ENCODE results near the gene RUFY4. TPM values are rescaled to one million over a fixed set of nuclear protein-coding genes. Genes with fewer than 3 reads are reported as not detected.
A peak's percentile ranks its signal among the peaks of the same experiment; 100 is the strongest.

The RUFY4 gene
- total RNA-seq, 2 experiments from 2014 or later: 1.4 to 5.1 TPM

- Mint-ChIP-seq H3K4me3 (no peak overlapping the region), H3K27ac (no peak overlapping the region), H3K36me3 (no peaks in the 10 kb centered on the region), H3K9me3 (ENCODE audit: low read depth) (no peaks in the 10 kb centered on the region), H3K27me3 (peaks cover 4% of the 10 kb centered on the region), H3K4me1 (peaks cover 14% of the 10 kb centered on the region)
- DNase-seq (no peak), ATAC-seq (no peak)
- CTCF ChIA-PET: no interaction called here
These were observed 3.5 kb downstream of the RUFY4 start for GRCh38 chr2:218072478-218073024.

- CTCF ChIA-PET: no interaction called here
- DNase-seq (no peak), ATAC-seq (no peak)
- H3K9me3 Mint-ChIP-seq (ENCODE audit: low read depth): no peaks in the 10 kb centered on the region
- H3K27me3 Mint-ChIP-seq: peaks cover 2% of the 10 kb centered on the region
- no peak overlapping the region for H3K4me3 Mint-ChIP-seq
- no peak overlapping the region for H3K27ac Mint-ChIP-seq
- peaks cover 14% of the 10 kb centered on the region for H3K4me1 Mint-ChIP-seq
- no peaks in the 10 kb centered on the region for H3K36me3 Mint-ChIP-seq
These were observed 4.1 kb downstream of the RUFY4 start for GRCh38 chr2:218073185-218073584.

GRCh38 chr2:218074031-218074430 lies 5.0 kb downstream of the RUFY4 start:
- no peaks in the 10 kb centered on the region for H3K9me3 Mint-ChIP-seq (ENCODE audit: low read depth)
- H3K27me3 Mint-ChIP-seq: no peaks in the 10 kb centered on the region
- CTCF ChIA-PET: interaction anchor here (0.6 to 0.9 kb wide), 6 partner anchors 24 to 296 kb away, joined by 3 to 7 read pairs (median 3); no protein-coding TSS in a partner anchor
- ATAC-seq (no peak), DNase-seq (peak; percentile 55)
- H3K4me1 Mint-ChIP-seq: peaks cover 8% of the 10 kb centered on the region
- H3K27ac Mint-ChIP-seq: no peak overlapping the region
- no peak overlapping the region for H3K4me3 Mint-ChIP-seq
- H3K36me3 Mint-ChIP-seq: no peaks in the 10 kb centered on the region

- Mint-ChIP-seq H3K4me3 (no peak overlapping the region), H3K27ac (no peak overlapping the region), H3K36me3 (no peaks in the 10 kb centered on the region), H3K27me3 (no peaks in the 10 kb centered on the region), H3K9me3 (ENCODE audit: low read depth) (no peaks in the 10 kb centered on the region), H3K4me1 (no peaks in the 10 kb centered on the region)
- DNase-seq: no peak
- no peak for ATAC-seq
- CTCF ChIA-PET: no interaction called here
These were observed 7.1 kb downstream of the RUFY4 start for GRCh38 chr2:218075975-218076811.

- DNase-seq (no peak), ATAC-seq (no peak)
- CTCF ChIA-PET: interaction anchor here (1.2 kb wide), 1 partner anchor 9 kb away, joined by 4 read pairs; the partner anchor contains the start of gene RUFY4
- no peaks in the 10 kb centered on the region for H3K4me1 Mint-ChIP-seq
- H3K9me3 Mint-ChIP-seq (ENCODE audit: low read depth): no peaks in the 10 kb centered on the region
- no peak overlapping the region for H3K4me3 Mint-ChIP-seq
- H3K36me3 Mint-ChIP-seq: no peaks in the 10 kb centered on the region
- no peak overlapping the region for H3K27ac Mint-ChIP-seq
- H3K27me3 Mint-ChIP-seq: no peaks in the 10 kb centered on the region
These were observed 8.6 kb downstream of the RUFY4 start for GRCh38 chr2:218077464-218078216.

GRCh38 chr2:218079943-218080913 lies 11.2 kb downstream of the RUFY4 start:
- CTCF ChIA-PET: no interaction called here
- peaks cover 3% of the 10 kb centered on the region for H3K27me3 Mint-ChIP-seq
- H3K4me1 Mint-ChIP-seq: peaks cover 2% of the 10 kb centered on the region
- ATAC-seq (no peak), DNase-seq (no peak)
- H3K27ac Mint-ChIP-seq: no peak overlapping the region
- H3K36me3 Mint-ChIP-seq: no peaks in the 10 kb centered on the region
- peaks cover 2% of the 10 kb centered on the region for H3K9me3 Mint-ChIP-seq (ENCODE audit: low read depth)
- H3K4me3 Mint-ChIP-seq: no peak overlapping the region

GRCh38 chr2:218081063-218081462 lies 12.0 kb downstream of the RUFY4 start:
- Mint-ChIP-seq H3K27me3 (peaks cover 7% of the 10 kb centered on the region), H3K36me3 (no peaks in the 10 kb centered on the region), H3K4me1 (peaks cover 2% of the 10 kb centered on the region), H3K9me3 (ENCODE audit: low read depth) (peaks cover 5% of the 10 kb centered on the region), H3K27ac (no peak overlapping the region), H3K4me3 (no peak overlapping the region)
- DNase-seq: no peak
- CTCF ChIA-PET: no interaction called here
- ATAC-seq: no peak

- DNase-seq: no peak
- Mint-ChIP-seq H3K9me3 (ENCODE audit: low read depth) (peaks cover 11% of the 10 kb centered on the region), H3K27ac (no peak overlapping the region), H3K27me3 (peaks cover 13% of the 10 kb centered on the region), H3K36me3 (no peaks in the 10 kb centered on the region), H3K4me1 (peaks cover 2% of the 10 kb centered on the region), H3K4me3 (no peak overlapping the region)
- no peak for ATAC-seq
- CTCF ChIA-PET: interaction anchor here (1.9 kb wide), 1 partner anchor 13 kb away, joined by 6 read pairs; the partner anchor contains the start of gene RUFY4
These were observed 12.6 kb downstream of the RUFY4 start for GRCh38 chr2:218081695-218082094.

- H3K36me3 Mint-ChIP-seq: no peaks in the 10 kb centered on the region
- no peak overlapping the region for H3K4me3 Mint-ChIP-seq
- ATAC-seq (no peak), DNase-seq (no peak)
- H3K9me3 Mint-ChIP-seq (ENCODE audit: low read depth): peaks cover 11% of the 10 kb centered on the region
- CTCF ChIA-PET: interaction anchor here (1.9 kb wide), 1 partner anchor 14 kb away, joined by 6 read pairs; the partner anchor contains the start of gene RUFY4
- peaks cover 13% of the 10 kb centered on the region for H3K27me3 Mint-ChIP-seq
- H3K27ac Mint-ChIP-seq: no peak overlapping the region
- peaks cover 2% of the 10 kb centered on the region for H3K4me1 Mint-ChIP-seq
These were observed 13.7 kb downstream of the RUFY4 start for GRCh38 chr2:218082586-218083351.

- Mint-ChIP-seq H3K27me3 (peaks cover 13% of the 10 kb centered on the region), H3K27ac (no peak overlapping the region), H3K4me3 (no peak overlapping the region), H3K4me1 (peaks cover 2% of the 10 kb centered on the region), H3K36me3 (no peaks in the 10 kb centered on the region), H3K9me3 (ENCODE audit: low read depth) (peaks cover 11% of the 10 kb centered on the region)
- no peak for ATAC-seq
- no peak for DNase-seq
- CTCF ChIA-PET: interaction anchor here (1.9 kb wide), 1 partner anchor 15 kb away, joined by 6 read pairs; the partner anchor contains the start of gene RUFY4
These were observed 14.3 kb downstream of the RUFY4 start for GRCh38 chr2:218083352-218083676.

- no peak overlapping the region for H3K27ac Mint-ChIP-seq
- DNase-seq (no peak), ATAC-seq (no peak)
- peaks cover 11% of the 10 kb centered on the region for H3K9me3 Mint-ChIP-seq (ENCODE audit: low read depth)
- H3K36me3 Mint-ChIP-seq: no peaks in the 10 kb centered on the region
- CTCF ChIA-PET: no interaction called here
- H3K27me3 Mint-ChIP-seq: peaks cover 17% of the 10 kb centered on the region
- H3K4me3 Mint-ChIP-seq: no peak overlapping the region
- peaks cover 2% of the 10 kb centered on the region for H3K4me1 Mint-ChIP-seq
These were observed 17.4 kb downstream of the RUFY4 start for GRCh38 chr2:218086478-218086877.

- Mint-ChIP-seq H3K9me3 (ENCODE audit: low read depth) (peaks cover 11% of the 10 kb centered on the region), H3K27ac (no peak overlapping the region), H3K36me3 (no peaks in the 10 kb centered on the region), H3K4me3 (no peak overlapping the region), H3K4me1 (no peaks in the 10 kb centered on the region), H3K27me3 (peaks cover 17% of the 10 kb centered on the region)
- ATAC-seq: no peak
- no peak for DNase-seq
- CTCF ChIA-PET: no interaction called here
These were observed 20.2 kb downstream of the RUFY4 start for GRCh38 chr2:218089259-218089658.

All from activated CD8-positive, alpha-beta memory T cell treated with anti-CD3 and anti-CD28 coated beads, Interleukin-2, amount 10 ng/mL, durations not matched to agents 7 days and 5 days (primary cell).